Sigmoid colon (tissue), 4 donors: ENCODE results near the gene LDAF1.

Experiments used
- CTCF ChIP-seq, 4 experiments: fragments of 450-650 bp in 3 of 4; fragments of 200-600 bp in 1 of 4; IDR thresholded peaks; one replicate each; pipeline ENCODE4 v1.5.1; 2016 to 2019; ENCODE audit warnings: antibody characterized with exemption in 4 of 4, mild to moderate bottlenecking in 3 of 4, moderate library complexity in 2 of 4
- POLR2AphosphoS5 ChIP-seq, 4 donors: sonication (generic); formaldehyde crosslinking; IDR thresholded peaks; one replicate each; pipeline ENCODE4 v1.6.1; 2017; ENCODE audit warnings: antibody characterized with exemption in 4 of 4

- TF ChIP-seq CTCF (IDR thresholded peaks at IDR 0.05) = no peak
- TF ChIP-seq POLR2AphosphoS5 (IDR thresholded peaks at IDR 0.05) = no peak
Observed at GRCh38 chr16:21179983-21180365, 21.5 kb downstream of the LDAF1 start.
